Karpas-422 (cell line): ENCODE results near the gene KRT81. TPM values are rescaled to one million over a fixed set of nuclear protein-coding genes. Genes with fewer than 3 reads are reported as not detected.

ENCODE experiments used
- DNase-seq: peaks from one replicate; pipeline ENCODE4 v3.0.0-alpha.2; 2015
- H2AFZ ChIP-seq: fragments of 200-600 bp; sonication (generic); 2 replicates; pipeline ENCODE4 v1.6.1; 2014; ENCODE audit warnings: antibody characterized with exemption, low read length, mixed read lengths
- H3K27ac ChIP-seq: fragments of 200-600 bp; sonication (generic); 2 replicates; pipeline ENCODE4 v1.5.1; 2014; ENCODE audit warnings: mild to moderate bottlenecking, low read length, moderate library complexity
- H3K27me3 ChIP-seq: fragments of 200-600 bp; sonication (generic); 2 replicates; pipeline ENCODE4 v1.6.1; 2014; ENCODE audit warnings: low read length, mixed read lengths
- H3K36me3 ChIP-seq: fragments of 200-600 bp; sonication (generic); 2 replicates; pipeline ENCODE4 v1.6.1; 2014; ENCODE audit warnings: low read length, mixed read lengths; ENCODE audit not compliant: insufficient read depth
- H3K4me1 ChIP-seq: fragments of 200-600 bp; sonication (generic); 2 replicates; pipeline ENCODE4 v1.6.1; 2014; ENCODE audit warnings: mild to moderate bottlenecking, low read length, mixed read lengths
- H3K4me2 ChIP-seq: fragments of 200-600 bp; sonication (generic); 2 replicates; pipeline ENCODE4 v1.6.1; 2014; ENCODE audit warnings: low read length, low read depth, mild to moderate bottlenecking; ENCODE audit not compliant: poor library complexity, severe bottlenecking
- H3K4me3 ChIP-seq: fragments of 200-600 bp; sonication (generic); 2 replicates; pipeline ENCODE4 v1.5.1; 2014; ENCODE audit warnings: mild to moderate bottlenecking, antibody characterized with exemption, low read length, mixed read lengths
- H3K79me2 ChIP-seq: fragments of 200-600 bp; sonication (generic); 2 replicates; pipeline ENCODE4 v1.6.1; 2014; ENCODE audit warnings: mild to moderate bottlenecking, low read length, mixed read lengths
- H3K9ac ChIP-seq: fragments of 200-600 bp; sonication (generic); 2 replicates; pipeline ENCODE4 v1.6.0; 2014; ENCODE audit warnings: low read length
- H3K9me2 ChIP-seq: fragments of 200-600 bp; sonication (generic), shearing (Covaris generic); replicated peaks from 2 replicates; pipeline ENCODE4 v1.6.0; 2014; ENCODE audit warnings: mild to moderate bottlenecking, low read length, moderate library complexity; ENCODE audit not compliant: insufficient read depth
- H3K9me3 ChIP-seq: fragments of 300-700, 200-600 bp; sonication (generic); 2 replicates; pipeline ENCODE4 v1.6.1; 2014; ENCODE audit warnings: low read length, mixed read lengths
- H4K20me1 ChIP-seq: fragments of 200-600 bp; sonication (generic); 2 replicates; pipeline ENCODE4 v1.6.1; 2014; ENCODE audit warnings: mild to moderate bottlenecking, antibody characterized with exemption, low read length, low read depth; ENCODE audit not compliant: insufficient read depth
- total RNA-seq: library from RNA; depleted of rRNA; stranded (reverse); fragments of >200 nt; shearing (Covaris generic); gene quantifications from 2 replicates; pipeline ENCODE4 v1.2.3, GENCODE V29; 2014; ENCODE audit warnings: low replicate concordance

KRT81 gene
- total RNA-seq, 1 experiment from 2014 or later, result not detected

DNA sequence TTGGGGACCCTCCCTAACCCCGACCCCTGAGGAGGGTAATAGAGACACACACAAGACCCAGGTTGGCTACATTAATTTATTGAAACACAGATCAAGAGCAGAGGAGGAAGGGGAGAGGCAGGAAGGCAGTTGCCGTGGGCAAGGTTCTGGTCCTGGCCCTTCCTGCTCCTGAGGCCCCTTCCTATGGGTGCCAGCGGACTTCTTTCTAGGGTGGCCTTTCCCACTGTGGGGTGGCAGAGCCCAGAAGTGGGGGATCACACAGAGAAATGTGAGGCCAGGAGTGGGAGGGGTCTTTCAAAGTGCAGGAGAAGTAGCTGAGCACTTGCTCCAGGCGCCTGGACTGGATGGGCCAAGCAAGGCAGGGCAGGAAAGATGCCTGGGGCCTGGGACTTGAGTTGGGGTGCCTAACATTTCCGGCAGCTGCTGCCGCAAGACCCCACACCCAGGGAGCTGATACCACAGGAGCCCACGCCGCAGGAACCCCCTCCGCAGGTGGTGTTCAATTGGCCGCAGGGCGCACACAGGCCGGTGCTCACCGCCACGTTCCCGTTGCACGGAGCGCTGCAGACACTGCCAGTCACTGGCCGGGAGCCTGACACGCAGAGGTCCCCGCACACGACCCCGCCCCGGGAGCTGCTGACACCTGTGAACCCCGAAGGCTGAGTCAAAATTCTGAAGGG lies 5.3 kb downstream of the KRT81 start:
- no peak overlapping the region for H3K4me3 ChIP-seq
- H3K27ac ChIP-seq, result no peak overlapping the region
- H3K9me3 ChIP-seq, result no peaks in the 10 kb centered on the region
- no peaks in the 10 kb centered on the region for H3K36me3 ChIP-seq
- H3K4me1 ChIP-seq, result no peaks in the 10 kb centered on the region
- no peaks in the 10 kb centered on the region for H3K9me2 ChIP-seq
- no peak overlapping the region for H2AFZ ChIP-seq
- H3K4me2 ChIP-seq, result no peak overlapping the region
- no peak overlapping the region for H3K9ac ChIP-seq
- no peaks in the 10 kb centered on the region for H4K20me1 ChIP-seq
- no peaks in the 10 kb centered on the region for H3K27me3 ChIP-seq
- no peaks in the 10 kb centered on the region for H3K79me2 ChIP-seq
- no peak for DNase-seq

- H3K27ac ChIP-seq, result no peak overlapping the region
- no peak overlapping the region for H3K4me3 ChIP-seq
- no peaks in the 10 kb centered on the region for H3K36me3 ChIP-seq
- no peaks in the 10 kb centered on the region for H3K27me3 ChIP-seq
- H4K20me1 ChIP-seq, result no peaks in the 10 kb centered on the region
- no peak for DNase-seq
- no peak overlapping the region for H3K9ac ChIP-seq
- H3K9me2 ChIP-seq, result no peaks in the 10 kb centered on the region
- no peak overlapping the region for H3K4me2 ChIP-seq
- no peaks in the 10 kb centered on the region for H3K79me2 ChIP-seq
- no peaks in the 10 kb centered on the region for H3K4me1 ChIP-seq
- no peaks in the 10 kb centered on the region for H3K9me3 ChIP-seq
- H2AFZ ChIP-seq, result no peak overlapping the region
These were observed 6.1 kb downstream of the KRT81 start for GRCh38 chr12:52285172-52285745.

GRCh38 chr12:52284562-52285171 lies 6.7 kb downstream of the KRT81 start:
- no peak overlapping the region for H3K4me2 ChIP-seq
- DNase-seq, result no peak
- H3K9me2 ChIP-seq, result no peaks in the 10 kb centered on the region
- no peak overlapping the region for H3K9ac ChIP-seq
- H4K20me1 ChIP-seq, result no peaks in the 10 kb centered on the region
- no peak overlapping the region for H3K4me3 ChIP-seq
- no peaks in the 10 kb centered on the region for H3K36me3 ChIP-seq
- H2AFZ ChIP-seq, result no peak overlapping the region
- H3K9me3 ChIP-seq, result no peaks in the 10 kb centered on the region
- no peaks in the 10 kb centered on the region for H3K4me1 ChIP-seq
- H3K27me3 ChIP-seq, result no peaks in the 10 kb centered on the region
- H3K79me2 ChIP-seq, result no peaks in the 10 kb centered on the region
- no peak overlapping the region for H3K27ac ChIP-seq

DNA sequence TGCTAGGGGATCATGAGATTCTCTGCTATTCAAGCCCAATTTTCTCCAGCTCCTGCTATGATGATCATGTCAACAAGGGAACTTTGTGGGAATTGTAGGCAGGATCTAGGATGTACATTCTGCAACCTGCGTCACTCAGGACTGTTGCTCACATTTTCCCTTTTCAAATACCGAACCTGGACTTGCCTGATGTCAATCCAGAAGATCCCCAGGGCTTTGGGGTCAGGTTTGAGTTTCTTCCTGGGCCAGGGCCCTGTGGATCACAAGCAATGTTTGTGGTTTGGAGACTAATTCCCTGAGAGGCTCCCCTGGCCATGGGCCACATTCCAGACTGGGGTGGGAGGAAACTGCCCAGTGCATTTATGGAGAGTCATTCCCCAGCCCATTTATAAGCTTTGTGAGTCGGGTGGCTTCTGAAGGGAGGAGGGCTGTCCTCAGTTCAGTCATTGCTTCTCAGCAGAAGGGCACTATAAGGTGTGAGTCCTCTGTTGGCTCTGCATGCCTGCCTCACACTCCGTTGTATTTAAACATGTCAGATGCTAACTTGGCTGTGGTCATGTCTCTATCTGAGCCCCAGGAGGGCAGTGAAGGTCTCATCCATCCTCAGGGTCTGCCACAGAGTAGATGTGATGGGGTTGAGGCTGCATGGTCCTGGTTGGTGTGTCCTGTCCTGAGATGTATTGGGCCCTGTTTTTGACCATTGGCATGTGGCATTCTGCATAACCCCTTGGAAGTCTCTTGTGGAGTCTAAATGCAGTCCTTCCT lies 10.4 kb downstream of the KRT81 start:
- no peak overlapping the region for H3K9ac ChIP-seq
- no peak overlapping the region for H2AFZ ChIP-seq
- no peak overlapping the region for H3K27ac ChIP-seq
- no peaks in the 10 kb centered on the region for H4K20me1 ChIP-seq
- no peaks in the 10 kb centered on the region for H3K36me3 ChIP-seq
- H3K9me2 ChIP-seq, result no peaks in the 10 kb centered on the region
- H3K9me3 ChIP-seq, result no peaks in the 10 kb centered on the region
- DNase-seq, result no peak
- no peaks in the 10 kb centered on the region for H3K79me2 ChIP-seq
- no peaks in the 10 kb centered on the region for H3K27me3 ChIP-seq
- no peaks in the 10 kb centered on the region for H3K4me1 ChIP-seq
- no peak overlapping the region for H3K4me3 ChIP-seq
- H3K4me2 ChIP-seq, result no peak overlapping the region

- H4K20me1 ChIP-seq, result no peaks in the 10 kb centered on the region
- no peak overlapping the region for H2AFZ ChIP-seq
- H3K27me3 ChIP-seq, result no peaks in the 10 kb centered on the region
- no peak overlapping the region for H3K4me2 ChIP-seq
- H3K36me3 ChIP-seq, result no peaks in the 10 kb centered on the region
- no peaks in the 10 kb centered on the region for H3K4me1 ChIP-seq
- DNase-seq, result no peak
- H3K79me2 ChIP-seq, result no peaks in the 10 kb centered on the region
- H3K9me2 ChIP-seq, result no peaks in the 10 kb centered on the region
- H3K9ac ChIP-seq, result no peak overlapping the region
- H3K27ac ChIP-seq, result no peak overlapping the region
- H3K4me3 ChIP-seq, result no peak overlapping the region
- H3K9me3 ChIP-seq, result no peaks in the 10 kb centered on the region
These were observed 11.0 kb downstream of the KRT81 start for GRCh38 chr12:52280319-52280795.

DNA sequence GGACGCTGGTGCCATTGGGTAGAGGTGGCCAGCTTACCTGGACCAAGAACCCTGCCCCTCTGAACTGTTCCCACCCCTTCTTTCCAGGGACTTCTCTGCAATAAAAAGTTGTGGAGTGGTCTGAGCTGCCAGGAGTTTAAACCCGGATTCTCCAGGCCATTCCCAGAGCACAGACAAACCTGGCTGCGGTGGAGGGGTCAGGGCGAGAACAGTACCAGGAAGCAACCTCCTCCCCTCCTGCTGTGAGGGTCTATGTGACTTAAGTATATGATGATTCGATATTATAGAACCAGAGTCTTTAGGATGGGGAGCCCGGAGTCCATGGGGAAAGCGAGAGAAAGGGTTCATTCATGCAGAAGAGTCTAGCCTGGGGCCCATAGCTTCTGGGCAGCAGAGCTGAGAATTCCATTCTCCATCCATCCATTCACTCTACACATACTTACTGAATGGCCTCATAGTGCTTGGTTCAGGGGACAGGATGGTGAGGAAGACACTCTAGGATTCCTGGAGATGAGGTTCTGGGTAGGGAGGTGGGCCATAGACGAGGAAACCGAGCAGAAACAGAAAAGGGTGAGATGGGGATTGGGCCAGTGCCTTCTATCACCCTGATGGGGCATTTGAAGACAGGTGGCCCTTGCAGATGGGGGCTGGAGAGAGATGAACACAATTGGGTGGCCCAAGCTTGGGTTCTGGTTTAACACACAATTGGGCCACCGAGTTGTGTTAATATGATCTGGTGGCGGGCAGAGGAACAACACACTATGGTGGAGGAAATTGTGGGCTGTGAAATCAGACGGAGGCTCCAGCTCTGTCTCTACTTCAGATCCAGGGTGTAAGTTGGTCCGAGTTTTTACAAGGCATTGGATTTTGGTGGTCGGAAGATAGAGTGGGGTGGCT lies 11.7 kb downstream of the KRT81 start:
- Histone ChIP-seq H3K4me2 (no peak overlapping the region), H4K20me1 (no peaks in the 10 kb centered on the region), H3K36me3 (no peaks in the 10 kb centered on the region), H3K79me2 (no peaks in the 10 kb centered on the region), H3K4me1 (no peaks in the 10 kb centered on the region), H3K9me2 (no peaks in the 10 kb centered on the region), H3K9me3 (no peaks in the 10 kb centered on the region), H3K27me3 (no peaks in the 10 kb centered on the region), H3K9ac (no peak overlapping the region), H3K4me3 (no peak overlapping the region), H2AFZ (no peak overlapping the region), H3K27ac (no peak overlapping the region)
- DNase-seq, result no peak

- Histone ChIP-seq H3K4me1 (no peaks in the 10 kb centered on the region), H2AFZ (no peak overlapping the region), H3K4me3 (no peak overlapping the region), H3K9me2 (no peaks in the 10 kb centered on the region), H3K9ac (no peak overlapping the region), H3K36me3 (no peaks in the 10 kb centered on the region), H3K79me2 (no peaks in the 10 kb centered on the region), H4K20me1 (no peaks in the 10 kb centered on the region), H3K4me2 (no peak overlapping the region), H3K9me3 (no peaks in the 10 kb centered on the region), H3K27me3 (no peaks in the 10 kb centered on the region), H3K27ac (no peak overlapping the region)
- DNase-seq, result peak; percentile 85
These were observed 12.5 kb downstream of the KRT81 start for GRCh38 chr12:52278575-52279421.
